GM20000 (cell line): ENCODE data around the gene RAB28.

ENCODE experiments used
- DNase-seq: peaks from one replicate; pipeline ENCODE4 v3.0.0; 2012; ENCODE audit warnings: low spot score
- TF ChIP-seq, protein P1 (sequence below): IDR thresholded peaks from 2 replicates; pipeline ENCODE4 v1.5.1; 2012; ENCODE audit warnings: mild to moderate bottlenecking, control low read depth; ENCODE audit errors: extremely low read depth, missing control alignments

Gene RAB28

DNA sequence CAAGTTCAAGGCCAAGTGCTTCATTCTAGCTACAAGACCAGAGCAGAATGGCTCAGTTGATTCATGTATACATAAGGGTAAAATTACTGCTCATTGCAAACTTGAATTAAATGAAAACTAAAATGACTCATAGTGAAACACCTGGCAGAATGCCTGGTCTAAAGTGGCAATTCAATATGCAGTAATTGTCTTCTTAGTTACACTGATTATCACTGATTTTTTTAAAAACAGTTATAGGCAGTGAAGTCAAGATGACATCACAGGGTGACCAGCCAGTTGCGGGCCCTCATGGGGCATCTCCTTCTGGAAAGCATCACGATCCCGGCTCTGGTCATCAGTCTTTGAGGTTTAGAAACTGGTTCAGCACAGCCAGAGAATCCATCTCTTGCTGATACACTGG is 154.2 kb downstream of the RAB28 start:
- TF ChIP-seq, protein P1, sequence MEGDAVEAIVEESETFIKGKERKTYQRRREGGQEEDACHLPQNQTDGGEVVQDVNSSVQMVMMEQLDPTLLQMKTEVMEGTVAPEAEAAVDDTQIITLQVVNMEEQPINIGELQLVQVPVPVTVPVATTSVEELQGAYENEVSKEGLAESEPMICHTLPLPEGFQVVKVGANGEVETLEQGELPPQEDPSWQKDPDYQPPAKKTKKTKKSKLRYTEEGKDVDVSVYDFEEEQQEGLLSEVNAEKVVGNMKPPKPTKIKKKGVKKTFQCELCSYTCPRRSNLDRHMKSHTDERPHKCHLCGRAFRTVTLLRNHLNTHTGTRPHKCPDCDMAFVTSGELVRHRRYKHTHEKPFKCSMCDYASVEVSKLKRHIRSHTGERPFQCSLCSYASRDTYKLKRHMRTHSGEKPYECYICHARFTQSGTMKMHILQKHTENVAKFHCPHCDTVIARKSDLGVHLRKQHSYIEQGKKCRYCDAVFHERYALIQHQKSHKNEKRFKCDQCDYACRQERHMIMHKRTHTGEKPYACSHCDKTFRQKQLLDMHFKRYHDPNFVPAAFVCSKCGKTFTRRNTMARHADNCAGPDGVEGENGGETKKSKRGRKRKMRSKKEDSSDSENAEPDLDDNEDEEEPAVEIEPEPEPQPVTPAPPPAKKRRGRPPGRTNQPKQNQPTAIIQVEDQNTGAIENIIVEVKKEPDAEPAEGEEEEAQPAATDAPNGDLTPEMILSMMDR = no peak

DNA sequence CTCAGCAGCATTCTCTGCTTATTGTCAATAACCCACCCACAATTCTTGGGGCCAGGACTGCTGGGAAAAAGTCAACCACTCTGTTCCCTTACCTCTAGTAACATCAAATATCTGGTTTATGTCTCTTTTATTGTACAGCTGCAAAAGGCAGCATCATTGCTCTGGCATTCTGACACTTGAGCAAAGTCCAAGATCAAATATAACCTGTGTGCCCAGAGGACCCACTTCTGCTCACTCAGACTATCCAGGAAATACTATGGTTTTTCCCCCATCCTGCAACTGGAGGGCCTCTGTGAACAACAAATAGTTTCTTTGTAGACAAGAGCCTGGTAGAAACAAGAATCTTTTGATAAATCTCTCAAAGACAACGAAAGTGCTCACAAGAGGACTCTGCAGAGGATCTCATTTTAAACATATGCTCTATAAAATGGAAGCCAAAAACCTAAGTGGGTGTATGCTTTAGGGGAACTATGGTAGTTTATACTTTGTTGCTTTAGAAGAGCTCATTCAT is 154.7 kb downstream of the RAB28 start:
- TF ChIP-seq, protein P1 = no peak
- no peak for DNase-seq

More for the DNA sequence above, 154.2 kb downstream of the RAB28 start:
- no peak for DNase-seq

DNA sequence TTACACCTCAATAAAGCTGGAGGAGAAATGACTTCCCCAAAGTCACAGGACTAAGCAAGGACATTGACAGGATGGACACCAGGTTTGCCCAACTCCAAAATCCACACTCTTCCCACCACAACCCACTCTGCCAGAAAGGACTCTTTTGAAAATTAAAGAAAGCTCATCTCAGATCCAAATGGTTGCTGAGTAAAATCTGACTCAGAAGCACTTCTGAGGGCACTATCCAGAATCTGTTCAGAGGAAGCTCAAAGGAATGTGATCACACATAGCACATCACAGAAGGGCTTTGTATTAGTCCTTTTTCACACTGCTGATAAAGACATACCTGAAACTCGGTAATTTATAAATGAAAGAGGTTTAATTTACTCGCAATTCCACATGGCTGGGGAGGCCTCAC is 155.5 kb downstream of the RAB28 start:
- TF ChIP-seq, protein P1 = no peak
- no peak for DNase-seq

DNA sequence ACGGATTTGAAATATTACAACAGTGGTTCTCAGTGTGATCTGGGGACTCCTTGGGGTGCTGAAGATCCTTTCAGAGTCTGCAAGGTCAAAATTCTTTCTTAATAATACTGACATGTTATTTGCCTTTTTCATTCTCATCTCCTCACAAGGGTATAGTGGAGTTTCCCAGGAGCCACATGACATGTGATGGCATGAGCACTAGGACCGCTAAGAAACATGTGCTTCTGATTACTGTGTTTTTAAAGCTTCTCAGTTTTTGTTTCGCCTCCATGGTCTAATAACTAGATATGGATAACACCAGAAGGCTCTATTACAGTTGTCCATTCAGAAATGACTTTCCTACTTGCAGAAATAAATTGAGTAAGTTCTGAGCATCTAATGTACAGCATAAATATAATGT is 156.1 kb downstream of the RAB28 start:
- no peak for DNase-seq
- TF ChIP-seq, protein P1 = no peak

DNA sequence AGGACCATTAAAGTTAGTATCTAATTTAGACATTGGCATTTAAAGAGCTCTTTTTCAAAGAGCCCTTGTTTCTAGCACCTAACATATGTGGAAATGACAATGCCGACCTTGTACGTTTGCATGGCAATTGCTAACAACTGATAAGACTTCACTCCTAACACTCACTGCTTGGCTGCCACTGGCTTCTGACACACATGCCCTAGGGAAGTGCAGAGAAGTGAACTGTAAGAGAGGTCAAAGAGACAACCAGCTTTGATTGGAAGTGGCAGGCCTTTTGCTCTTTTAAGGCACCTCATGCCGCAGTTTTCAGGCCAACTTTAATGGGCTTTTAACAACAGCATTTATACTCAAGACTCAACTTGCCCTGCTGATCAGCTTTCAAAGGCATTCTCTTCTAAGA is 158.4 kb downstream of the RAB28 start:
- no peak for DNase-seq

DNA sequence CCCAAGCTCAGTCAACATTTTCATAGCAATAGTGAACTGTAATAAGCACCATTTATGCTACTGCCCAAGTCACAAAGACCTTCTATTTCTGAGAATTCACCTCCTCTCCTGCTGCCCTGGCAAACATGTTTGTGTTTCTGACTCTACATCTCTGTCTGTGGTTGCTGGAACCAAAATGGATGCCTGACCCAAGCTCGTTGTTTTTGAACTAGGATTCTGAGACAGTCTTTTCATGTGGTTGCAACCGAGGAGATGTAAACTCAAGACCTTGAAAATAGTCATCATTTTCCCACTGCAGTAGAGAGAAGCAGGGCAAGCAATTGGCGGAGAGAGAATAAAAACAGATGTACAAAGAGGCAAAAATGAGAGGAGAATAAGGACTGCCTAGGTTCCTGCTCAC is 160.2 kb downstream of the RAB28 start:
- TF ChIP-seq, protein P1 = no peak
- no peak for DNase-seq

More for the DNA sequence above, 158.4 kb downstream of the RAB28 start:
- TF ChIP-seq, protein P1 = no peak

DNA sequence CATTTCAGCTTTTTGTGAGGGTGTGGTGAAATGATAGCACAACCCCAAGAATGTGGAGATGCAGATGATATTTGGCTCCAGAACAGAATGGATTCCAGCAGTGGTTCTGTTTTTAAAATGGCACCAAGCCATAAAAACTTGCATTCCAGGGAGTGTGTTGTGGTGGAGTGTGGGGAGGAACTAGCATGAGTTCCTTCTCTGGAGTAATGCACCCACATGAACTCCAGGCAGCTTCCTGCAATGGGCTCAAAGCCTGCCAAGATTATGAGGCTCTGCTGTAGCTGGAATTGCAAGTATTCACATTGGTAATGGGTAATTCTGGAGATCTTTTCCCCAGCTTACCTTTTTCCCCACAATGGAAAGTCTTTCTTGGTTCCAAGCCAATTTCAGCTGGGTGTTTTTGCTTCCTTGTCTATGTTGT is 161.4 kb downstream of the RAB28 start:
- TF ChIP-seq, protein P1 = no peak
- no peak for DNase-seq
